Natural killer cell (primary cell): ENCODE measurements around the gene PTPRT. TPM values are rescaled to one million over a fixed set of nuclear protein-coding genes. Genes with fewer than 3 reads are reported as not detected.

Experiments used
- ATAC-seq, 3 donors: fragments of 150-1000 bp in 2 of 3; fragments of 200-7000 bp in 1 of 3; cut with Tn5 transposase; 1 replicate in 1 of 3; 2 replicates in 2 of 3; pipeline ENCODE4 v1.10.0; 2021; ENCODE audit warnings: mild to moderate bottlenecking in 2 of 3, moderate library complexity in 2 of 3
- DNase-seq, 2 donors: peaks; one replicate each; pipeline versions ENCODE4 v3.0.0 to v3.0.0-alpha.2; 2013 to 2021; ENCODE audit warnings: mixed read lengths in 1 of 2
- H3K27ac ChIP-seq: one replicate; pipeline ENCODE4 v1.5.1; 2013; ENCODE audit warnings: mild to moderate bottlenecking, low read length
- H3K27me3 ChIP-seq: one replicate; pipeline ENCODE4 v1.6.1; 2013; ENCODE audit warnings: low read length; ENCODE audit not compliant: control insufficient read depth, insufficient read depth
- H3K36me3 ChIP-seq: one replicate; pipeline ENCODE4 v1.6.1; 2013; ENCODE audit warnings: low read length; ENCODE audit not compliant: control insufficient read depth, insufficient read depth
- H3K4me1 ChIP-seq: one replicate; pipeline ENCODE4 v1.6.1; 2013; ENCODE audit warnings: low read length; ENCODE audit not compliant: control insufficient read depth, insufficient read depth
- H3K4me3 ChIP-seq: one replicate; pipeline ENCODE4 v1.5.1; 2013; ENCODE audit warnings: low read length
- H3K9me3 ChIP-seq: one replicate; pipeline ENCODE4 v1.6.1; 2013; ENCODE audit warnings: low read length; ENCODE audit not compliant: control insufficient read depth, insufficient read depth
- H3K27ac Mint-ChIP-seq, 2 donors: one replicate each; pipeline ENCODE4 v1.8.0; 2022; ENCODE audit warnings: mild to moderate bottlenecking in 2 of 2, mixed read lengths in 2 of 2, moderate library complexity in 1 of 2
- H3K27me3 Mint-ChIP-seq, 2 donors: one replicate each; pipeline ENCODE4 v1.8.0; 2022; ENCODE audit warnings: low read depth in 2 of 2, mixed read lengths in 2 of 2
- H3K36me3 Mint-ChIP-seq: one replicate; pipeline ENCODE4 v1.8.0; 2022; ENCODE audit warnings: mixed read lengths
- H3K4me1 Mint-ChIP-seq, 2 donors: one replicate each; pipeline ENCODE4 v1.8.0; 2022; ENCODE audit warnings: mixed read lengths in 2 of 2
- H3K4me3 Mint-ChIP-seq: one replicate; pipeline ENCODE4 v1.8.0; 2022; ENCODE audit warnings: mild to moderate bottlenecking, moderate library complexity, mixed read lengths
- H3K9me3 Mint-ChIP-seq, 2 donors: one replicate each; pipeline ENCODE4 v1.8.0; 2022; ENCODE audit warnings: mixed read lengths in 2 of 2
- CTCF ChIP-seq: fragments of 200-600 bp; IDR thresholded peaks from one replicate; pipeline ENCODE4 v1.8.0; 2022; ENCODE audit warnings: antibody characterized with exemption
- WGBS: methylation state at CpG from one replicate; pipeline ENCODE4 v1.1.7; 2013; ENCODE audit warnings: missing lambda C conversion rate; ENCODE audit not compliant: insufficient coverage; 5-methylcytosine and 5-hydroxymethylcytosine counted together
- intact Hi-C: fragments of 100-400 bp; cut with micrococcal nuclease; formaldehyde crosslinking; loops from one replicate; pipeline ENCODE4 v1.14.2; 2022
- total RNA-seq, 4 donors: library from RNA; stranded (reverse); fragments of 120-200 nt in 1 of 4; gene quantifications; one replicate each; pipeline versions ENCODE4 v1.2.3 to v1.2.4, GENCODE V29; 2013 to 2022

PTPRT gene
- total RNA-seq, 3 donors from 2014 or later (not counting 1 experiment from before 2014, with no cell fraction given) = not detected

- Mint-ChIP-seq H3K27me3 (no peaks in the 10 kb centered on the region), H3K27ac (no peak overlapping the region), H3K4me1 (no peaks in the 10 kb centered on the region), H3K4me3 (no peak overlapping the region), H3K36me3 (no peaks in the 10 kb centered on the region), H3K9me3 (no peaks in the 10 kb centered on the region)
- H3K4me1 ChIP-seq = no peaks in the 10 kb centered on the region
- DNase-seq (no peak), ATAC-seq (no peak)
- intact Hi-C loops = no loop called here
- no peak for TF ChIP-seq CTCF
- H3K9me3 ChIP-seq = peaks cover 3% of the 10 kb centered on the region
- no peaks in the 10 kb centered on the region for H3K36me3 ChIP-seq
- H3K27me3 ChIP-seq = no peaks in the 10 kb centered on the region
- no peak overlapping the region for H3K4me3 ChIP-seq
- H3K27ac ChIP-seq = no peak overlapping the region
- 93% methylated on average over 2 of the region's 2 CpGs for WGBS
These were observed 555.5 kb downstream of the PTPRT start for GRCh38 chr20:42634156-42634555.

GRCh38 chr20:42628683-42629082 is 561.0 kb downstream of the PTPRT start:
- Mint-ChIP-seq H3K4me1 (no peaks in the 10 kb centered on the region), H3K27me3 (no peaks in the 10 kb centered on the region), H3K36me3 (no peaks in the 10 kb centered on the region), H3K27ac (no peak overlapping the region), H3K9me3 (peaks cover 2% of the 10 kb centered on the region in 2 donors), H3K4me3 (no peak overlapping the region)
- intact Hi-C loops = no loop called here
- Histone ChIP-seq H3K36me3 (no peaks in the 10 kb centered on the region), H3K9me3 (peaks cover 3% of the 10 kb centered on the region), H3K27me3 (no peaks in the 10 kb centered on the region), H3K27ac (no peak overlapping the region), H3K4me3 (no peak overlapping the region), H3K4me1 (no peaks in the 10 kb centered on the region)
- 100% methylated on average over 1 of the region's 1 CpG for WGBS
- no peak for ATAC-seq
- TF ChIP-seq CTCF = no peak
- no peak for DNase-seq

GRCh38 chr20:42613076-42613475 is 576.6 kb downstream of the PTPRT start:
- H3K27me3 Mint-ChIP-seq = no peaks in the 10 kb centered on the region
- no peaks in the 10 kb centered on the region for H3K4me1 Mint-ChIP-seq
- intact Hi-C loops = no loop called here
- no peaks in the 10 kb centered on the region for H3K36me3 Mint-ChIP-seq
- Histone ChIP-seq H3K27ac (no peak overlapping the region), H3K9me3 (no peaks in the 10 kb centered on the region), H3K36me3 (no peaks in the 10 kb centered on the region), H3K4me1 (no peaks in the 10 kb centered on the region), H3K4me3 (no peak overlapping the region), H3K27me3 (no peaks in the 10 kb centered on the region)
- H3K4me3 Mint-ChIP-seq = no peak overlapping the region
- H3K27ac Mint-ChIP-seq = no peak overlapping the region
- WGBS = 83% methylated on average over 3 of the region's 3 CpGs
- H3K9me3 Mint-ChIP-seq = peaks cover 4 to 6% of the 10 kb centered on the region in 2 donors
- ATAC-seq (no peak), DNase-seq (no peak)
- no peak for TF ChIP-seq CTCF
